AG10803 (cell line): ENCODE results near the gene GAB2.
A peak's percentile ranks its signal among the peaks of the same experiment; 100 is the strongest.

Source experiments
- DNase-seq: peaks from one replicate; pipeline ENCODE4 v3.0.0; 2010; ENCODE audit warnings: low read depth
- H3K4me3 ChIP-seq: 2 replicates; pipeline ENCODE4 v1.5.1; 2011; ENCODE audit warnings: mild to moderate bottlenecking, low read length, control low read depth
- TF ChIP-seq, protein P1 (sequence below): conservative IDR thresholded peaks from 2 replicates; pipeline ENCODE4 v1.5.1; 2011; ENCODE audit warnings: mild to moderate bottlenecking, low read length, control low read depth, inconsistent platforms

Gene GAB2

DNA sequence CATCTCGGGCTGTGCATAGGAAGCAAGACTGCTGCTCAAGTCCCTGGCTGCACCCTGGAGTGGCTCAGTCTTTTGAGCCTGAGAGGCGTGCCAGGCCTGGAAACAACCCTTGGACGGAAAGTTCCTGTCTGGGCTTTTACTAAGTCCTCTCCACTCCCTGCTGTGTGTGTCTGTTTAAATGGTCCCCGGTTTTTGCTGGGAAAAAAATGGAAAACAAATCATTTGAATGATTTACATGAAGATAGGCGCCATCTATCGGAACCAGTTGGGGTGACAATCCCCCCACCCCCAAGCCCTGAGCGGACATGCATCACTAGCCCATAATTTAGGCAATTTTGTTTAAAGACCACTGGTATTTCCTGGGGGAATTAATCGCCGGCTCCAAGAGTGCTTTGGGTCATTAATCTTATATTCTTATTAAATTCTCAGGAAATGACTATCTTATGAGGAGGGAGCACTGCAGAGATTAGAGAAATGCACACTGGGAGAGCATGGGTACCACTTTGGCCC, 2.7 kb upstream of the GAB2 start:
- peak; percentile 85 for DNase-seq
- H3K4me3 ChIP-seq = no peak overlapping the region; the same call in 1 of the 2 replicates
- TF ChIP-seq, protein P1, sequence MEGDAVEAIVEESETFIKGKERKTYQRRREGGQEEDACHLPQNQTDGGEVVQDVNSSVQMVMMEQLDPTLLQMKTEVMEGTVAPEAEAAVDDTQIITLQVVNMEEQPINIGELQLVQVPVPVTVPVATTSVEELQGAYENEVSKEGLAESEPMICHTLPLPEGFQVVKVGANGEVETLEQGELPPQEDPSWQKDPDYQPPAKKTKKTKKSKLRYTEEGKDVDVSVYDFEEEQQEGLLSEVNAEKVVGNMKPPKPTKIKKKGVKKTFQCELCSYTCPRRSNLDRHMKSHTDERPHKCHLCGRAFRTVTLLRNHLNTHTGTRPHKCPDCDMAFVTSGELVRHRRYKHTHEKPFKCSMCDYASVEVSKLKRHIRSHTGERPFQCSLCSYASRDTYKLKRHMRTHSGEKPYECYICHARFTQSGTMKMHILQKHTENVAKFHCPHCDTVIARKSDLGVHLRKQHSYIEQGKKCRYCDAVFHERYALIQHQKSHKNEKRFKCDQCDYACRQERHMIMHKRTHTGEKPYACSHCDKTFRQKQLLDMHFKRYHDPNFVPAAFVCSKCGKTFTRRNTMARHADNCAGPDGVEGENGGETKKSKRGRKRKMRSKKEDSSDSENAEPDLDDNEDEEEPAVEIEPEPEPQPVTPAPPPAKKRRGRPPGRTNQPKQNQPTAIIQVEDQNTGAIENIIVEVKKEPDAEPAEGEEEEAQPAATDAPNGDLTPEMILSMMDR = peak; percentile 76

DNA sequence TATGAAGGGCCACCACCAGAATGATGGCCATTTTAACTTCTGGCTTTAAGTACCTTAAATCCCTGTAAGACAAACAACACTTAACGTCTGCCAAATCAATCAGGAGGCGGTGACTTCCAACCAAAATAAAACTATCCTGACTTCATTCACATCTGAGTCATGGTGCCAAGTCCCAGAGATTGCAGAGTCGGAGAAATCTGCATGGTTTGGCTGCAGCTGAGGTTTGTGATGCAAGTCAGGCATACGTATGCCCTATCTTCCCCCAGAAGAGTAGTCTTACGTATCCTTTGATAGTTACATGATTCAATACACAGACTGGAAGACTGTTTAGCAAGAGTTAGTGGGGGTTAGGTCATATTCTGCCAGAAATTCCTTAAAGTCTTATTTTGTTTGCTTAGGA, 1.7 kb upstream of the GAB2 start:
- peak overlapping the region; percentile 17 for H3K4me3 ChIP-seq
- TF ChIP-seq, protein P1 = no peak
- peak; percentile 97 for DNase-seq

DNA sequence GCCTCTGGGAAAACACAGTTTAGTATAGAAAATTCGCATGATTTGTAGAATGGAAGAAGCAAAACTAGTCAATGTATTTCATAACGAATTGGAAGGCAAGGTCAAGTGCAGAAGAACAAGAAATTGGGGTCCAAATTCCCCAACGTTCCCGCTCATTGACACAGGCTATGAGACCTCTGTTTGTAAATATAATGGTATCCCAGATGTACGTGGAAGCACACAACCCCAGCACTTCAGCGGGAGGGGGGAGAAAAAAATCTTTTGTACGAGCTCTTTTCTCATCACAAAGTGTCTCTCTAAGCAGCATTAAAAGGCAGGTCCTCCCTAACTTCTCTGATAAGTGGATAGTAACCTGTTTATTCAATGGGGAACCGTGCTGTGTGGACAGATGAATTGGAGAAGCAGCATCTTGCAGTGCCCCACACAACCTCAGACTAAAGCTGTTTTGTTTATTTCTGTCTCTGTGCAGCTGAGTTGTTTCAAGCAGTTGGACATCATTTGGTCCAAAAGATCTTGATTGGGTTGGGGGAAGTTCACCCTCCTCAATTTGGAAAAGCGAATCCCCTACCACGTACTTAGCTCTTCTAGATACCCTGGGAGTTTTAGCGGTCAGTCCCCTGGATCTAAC, 1.1 kb upstream of the GAB2 start:
- H3K4me3 ChIP-seq = peak overlapping the region; percentile 75
- TF ChIP-seq, protein P1 = no peak

DNA sequence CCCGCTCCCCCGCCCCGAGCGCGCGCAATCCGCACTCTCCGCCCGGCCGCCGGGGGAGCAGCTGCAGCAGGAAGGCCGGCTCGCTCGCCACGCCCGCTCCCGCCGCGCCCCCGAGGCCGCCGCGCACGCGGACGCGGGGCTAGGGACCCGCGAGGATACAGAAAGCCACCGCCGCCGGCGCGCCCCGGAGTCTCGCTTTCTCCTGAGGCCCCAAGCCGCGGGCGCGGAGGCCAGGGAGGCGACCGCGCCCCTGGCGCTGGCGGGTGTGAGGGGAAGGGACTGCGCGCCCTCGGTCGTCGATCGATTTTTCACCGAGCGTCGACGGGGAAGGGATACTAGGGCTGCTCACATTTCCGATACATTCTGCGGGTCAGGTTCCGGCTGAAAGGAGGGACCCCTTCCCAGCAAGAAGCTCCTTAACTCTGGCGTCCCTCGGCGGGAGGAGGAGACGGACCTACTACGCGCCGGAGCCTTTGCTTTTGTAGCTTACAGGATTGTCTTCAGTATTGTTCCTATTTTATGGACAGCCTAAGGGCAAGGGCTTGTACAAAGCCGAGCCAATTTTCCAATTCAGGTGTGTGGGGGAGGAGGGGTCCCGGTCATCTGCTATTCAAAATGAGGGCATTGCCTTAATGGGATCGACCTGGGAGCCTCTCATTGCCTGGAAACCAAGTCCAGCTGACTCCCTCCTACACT, 416 bp upstream of the GAB2 start:
- DNase-seq = peak; percentile 76
- TF ChIP-seq, protein P1 = no peak
- peak overlapping the region; percentile 75 for H3K4me3 ChIP-seq

More for the DNA sequence above, 1.1 kb upstream of the GAB2 start:
- DNase-seq = no peak

DNA sequence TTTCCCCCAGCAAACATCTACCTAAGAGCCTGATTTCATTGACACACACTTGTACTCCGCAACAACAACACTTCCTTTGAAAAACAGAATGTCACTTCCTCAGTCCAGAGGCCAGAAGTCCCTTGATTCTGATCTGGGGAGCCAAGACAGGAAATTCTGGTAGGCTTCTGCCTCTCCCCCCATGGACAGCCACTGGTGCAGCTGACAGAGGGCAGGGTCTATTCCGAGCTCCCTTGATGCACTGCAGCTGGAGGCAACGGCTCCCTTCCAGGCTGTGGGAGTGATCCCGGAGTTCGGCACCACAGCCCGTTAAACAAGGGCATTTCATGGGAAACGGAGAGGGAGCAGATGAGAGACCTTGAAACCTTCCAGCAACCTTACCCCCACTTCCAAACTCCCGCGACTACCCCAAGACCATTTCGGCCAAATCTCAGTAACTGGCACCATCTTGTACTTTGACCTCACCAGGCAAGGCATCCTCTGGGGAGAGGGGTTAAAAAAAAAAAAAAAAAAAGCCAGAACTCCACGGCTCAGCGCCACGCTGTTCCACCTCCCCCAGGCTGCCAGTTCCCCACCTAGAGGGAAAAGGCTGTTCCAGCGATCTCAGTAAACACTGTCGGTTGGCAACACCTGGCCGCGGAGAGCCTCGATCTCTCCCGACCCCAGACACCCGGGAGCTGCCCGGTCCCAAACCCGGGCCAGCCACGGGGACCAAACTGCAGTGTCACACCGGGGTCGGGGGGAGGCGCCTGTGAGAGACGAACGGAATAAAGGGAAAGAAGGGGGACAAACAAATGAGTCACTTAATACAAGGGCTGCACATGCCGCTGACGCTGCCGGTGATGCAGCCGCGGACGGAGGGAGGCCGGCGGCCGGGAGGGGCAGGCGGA, 1.1 kb downstream of the GAB2 start:
- H3K4me3 ChIP-seq = peak overlapping the region; percentile 72
- TF ChIP-seq, protein P1 = peak; percentile 59
- peak; percentile 85 for DNase-seq

DNA sequence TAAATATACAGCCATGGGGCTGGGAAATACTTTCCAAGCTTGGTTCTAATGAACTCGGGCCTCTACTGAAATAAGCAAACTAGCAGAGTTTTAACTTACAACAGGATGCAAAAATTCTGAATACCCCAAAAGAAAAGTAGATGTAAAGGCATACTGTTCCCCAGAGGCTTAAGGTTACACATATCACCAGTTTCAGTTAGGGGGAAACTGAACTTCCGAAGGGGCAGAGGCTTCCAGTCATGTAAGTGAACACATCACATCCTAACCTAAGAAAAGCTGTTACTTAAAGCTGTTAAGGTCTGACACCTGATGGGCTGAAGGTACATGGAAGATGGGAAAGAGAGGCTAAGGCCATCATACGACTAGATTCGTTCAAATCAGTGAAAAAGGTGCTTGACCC, 2.3 kb downstream of the GAB2 start:
- DNase-seq = no peak
- TF ChIP-seq, protein P1 = no peak

More for the DNA sequence above, 2.3 kb downstream of the GAB2 start:
- no peak overlapping the region for H3K4me3 ChIP-seq
